WTC11 (cell line): ENCODE data around the gene RASGEF1C. TPM values are rescaled to one million over a fixed set of nuclear protein-coding genes. Genes with fewer than 3 reads are reported as not detected.

Source experiments
- ARID4B ChIP-seq: sonication (generic); formaldehyde crosslinking; IDR thresholded peaks from 2 replicates; pipeline ENCODE4 v1.8.0; 2023; ENCODE audit warnings: missing genetic modification reagents, mild to moderate bottlenecking, borderline replicate concordance
- CBFB ChIP-seq: sonication (generic); formaldehyde crosslinking; IDR thresholded peaks from 2 replicates; pipeline ENCODE4 v1.8.1; 2022; ENCODE audit warnings: mild to moderate bottlenecking, low read depth, missing genetic modification reagents
- CREM ChIP-seq: sonication (generic); formaldehyde crosslinking; IDR thresholded peaks from 2 replicates; pipeline ENCODE4 v1.8.1; 2022; ENCODE audit warnings: mild to moderate bottlenecking, missing genetic modification reagents, moderate library complexity
- E2F1 ChIP-seq: sonication (generic); formaldehyde crosslinking; IDR thresholded peaks from 2 replicates; pipeline ENCODE4 v1.8.0; 2022; ENCODE audit warnings: mild to moderate bottlenecking, missing genetic modification reagents
- FOXP1 ChIP-seq: sonication (generic); formaldehyde crosslinking; IDR thresholded peaks from 2 replicates; pipeline ENCODE4 v1.8.0; 2022; ENCODE audit warnings: missing genetic modification reagents, mild to moderate bottlenecking, moderate library complexity, borderline replicate concordance
- IRF2 ChIP-seq: sonication (generic); formaldehyde crosslinking; IDR thresholded peaks from 2 replicates; pipeline ENCODE4 v1.8.0; 2022; ENCODE audit warnings: low read depth, missing genetic modification reagents, borderline replicate concordance
- JAZF1 ChIP-seq: fragments of 250-450 bp; sonication (Bioruptor Pico); IDR thresholded peaks from 2 replicates; pipeline ENCODE4 v1.9.0; 2021; ENCODE audit warnings: moderate library complexity, mild to moderate bottlenecking, inconsistent platforms
- MXD4 ChIP-seq: fragments of 250-450 bp; sonication (Bioruptor Pico); IDR thresholded peaks from 2 replicates; pipeline ENCODE4 v1.8.0; 2021; ENCODE audit warnings: mild to moderate bottlenecking, moderate library complexity, borderline replicate concordance
- MYBL2 ChIP-seq: sonication (generic); formaldehyde crosslinking; IDR thresholded peaks from 2 replicates; pipeline ENCODE4 v1.8.1; 2023; ENCODE audit warnings: mild to moderate bottlenecking, moderate library complexity, missing genetic modification reagents
- NFYB ChIP-seq: sonication (generic); formaldehyde crosslinking; conservative IDR thresholded peaks from 2 replicates; pipeline ENCODE4 v1.8.0; 2022; ENCODE audit warnings: low read depth, missing genetic modification reagents
- NR2C2 ChIP-seq: sonication (generic); formaldehyde crosslinking; IDR thresholded peaks from 2 replicates; pipeline ENCODE4 v1.8.0; 2022; ENCODE audit warnings: mild to moderate bottlenecking, missing genetic modification reagents
- NR3C1 ChIP-seq: sonication (generic); formaldehyde crosslinking; conservative IDR thresholded peaks from 2 replicates; pipeline ENCODE4 v1.8.1; 2023; ENCODE audit warnings: low read depth, mild to moderate bottlenecking, missing genetic modification reagents
- PRDM15 ChIP-seq: sonication (generic); formaldehyde crosslinking; IDR thresholded peaks from 2 replicates; pipeline ENCODE4 v1.8.0; 2022; ENCODE audit warnings: missing genetic modification reagents
- RELA ChIP-seq: sonication (generic); formaldehyde crosslinking; IDR thresholded peaks from 2 replicates; pipeline ENCODE4 v1.8.1; 2022; ENCODE audit warnings: missing genetic modification reagents, mild to moderate bottlenecking, borderline replicate concordance
- TEAD4 ChIP-seq: sonication (generic); formaldehyde crosslinking; IDR thresholded peaks from 2 replicates; pipeline ENCODE4 v1.8.0; 2022; ENCODE audit warnings: mild to moderate bottlenecking, missing genetic modification reagents
- ZNF219 ChIP-seq: sonication (generic); formaldehyde crosslinking; IDR thresholded peaks from 2 replicates; pipeline ENCODE4 v1.8.0; 2023; ENCODE audit warnings: missing genetic modification reagents, mild to moderate bottlenecking, borderline replicate concordance
- ZNF423 ChIP-seq: fragments of 250-450 bp; sonication (Bioruptor Pico); IDR thresholded peaks from 2 replicates; pipeline ENCODE4 v2.1.2; 2022; ENCODE audit warnings: mild to moderate bottlenecking, moderate library complexity
- ZNF425 ChIP-seq: fragments of 250-450 bp; sonication (Bioruptor Pico); conservative IDR thresholded peaks from 2 replicates; pipeline ENCODE4 v1.9.0; 2021; ENCODE audit warnings: mild to moderate bottlenecking
- total RNA-seq: library from RNA; stranded (reverse); gene quantifications from 3 replicates; pipeline ENCODE4 v1.2.3, GENCODE V29; 2021

Gene RASGEF1C
- total RNA-seq, 1 experiment from 2014 or later = 0.96 TPM

GRCh38 chr5:180071531-180072255, 137.3 kb downstream of the RASGEF1C start, which contains the start of gene RNF130 (continued):
- TF ChIP-seq NR3C1 (peak; percentile 83; the same call in 1 of the 2 replicates), ZNF425 (CRISPR knock-in tag) (no peak), CREM (peak; percentile 90), PRDM15 (CRISPR knock-in tag) (peak; percentile 68), RELA (CRISPR knock-in tag) (peak; percentile 98; the same call in 1 of the 2 replicates), JAZF1 (CRISPR knock-in tag) (no peak), IRF2 (0 out of 2 replicates have a peak, but pooled peaks have one; percentile 87), ZNF423 (CRISPR knock-in tag) (peak; percentile 64; the same call in 1 of the 2 replicates), CBFB (CRISPR knock-in tag) (peak; percentile 21; the same call in 1 of the 2 replicates), TEAD4 (CRISPR knock-in tag) (peak; percentile 58; the same call in 1 of the 2 replicates), ARID4B (CRISPR knock-in tag) (peak; percentile 97; the same call in 1 of the 2 replicates), FOXP1 (CRISPR knock-in tag) (peak; percentile 98), E2F1 (CRISPR knock-in tag) (peak; percentile 96), MYBL2 (CRISPR knock-in tag) (no peak; the same call in 1 of the 2 replicates), MXD4 (CRISPR knock-in tag) (no peak), ZNF219 (CRISPR knock-in tag) (peak; percentile 95), NFYB (CRISPR knock-in tag) (0 out of 2 replicates have a peak, but pooled peaks have one; percentile 29), NR2C2 (CRISPR knock-in tag) (peak; percentile 82)
